ENCODE results near the gene POU6F2. TPM values are rescaled to one million over a fixed set of nuclear protein-coding genes. Genes with fewer than 3 reads are reported as not detected.

POU6F2 gene
- total RNA-seq, 1 donor from 2014 or later: 3.3 TPM

DNA sequence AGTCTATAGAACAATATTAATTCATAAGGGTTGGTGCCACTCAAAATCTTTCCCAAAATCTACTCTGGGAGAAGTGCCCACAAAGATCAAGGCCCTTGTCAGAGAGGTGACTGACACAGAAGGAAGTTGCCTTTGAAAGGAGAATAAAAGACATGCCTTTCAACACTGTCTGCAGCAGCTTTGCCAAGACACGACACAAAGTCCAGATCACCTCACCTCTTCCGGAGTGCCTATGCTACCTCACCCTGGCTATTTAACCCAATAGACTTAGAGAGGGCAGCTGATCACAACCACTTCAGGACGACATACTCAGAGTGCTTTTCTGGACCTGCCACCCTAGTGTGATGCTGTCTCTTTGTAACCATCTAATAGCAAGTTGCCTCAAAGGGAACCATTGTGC lies 539.5 kb downstream of the POU6F2 start:
- DNase-seq (ENCODE audit: low spot score in 2 of 2) (no peak), FAIRE-seq (no peak)

Small RNA genes lying within 50 kb of the gene (small RNA-seq; reads per million reads assigned to genes)
- not detected for gene SNORA20B

Other genes starting within 250 kb of the POU6F2 start
- 103 TPM for gene VPS41, start 68.7 kb upstream of the POU6F2 start, total RNA-seq